Erythroblast (primary cell): ENCODE results near the gene BPHL.
A peak's percentile ranks its signal among the peaks of the same experiment; 100 is the strongest.

ENCODE experiments used
- DNase-seq, 2 experiments: peaks; one replicate each; lab custom pipeline; 2025; lab: John Stamatoyannopoulos, UW
- GATA1 ChIP-seq: IDR thresholded peaks from 2 replicates; pipeline ENCODE4 v1.6.1; 2011; ENCODE audit warnings: low read depth, mild to moderate bottlenecking, control low read depth, low read length, moderate library complexity
- POLR2A ChIP-seq: IDR thresholded peaks from 2 replicates; pipeline ENCODE4 v1.6.1; 2011; ENCODE audit warnings: mild to moderate bottlenecking, low read length

BPHL gene

GRCh38 chr6:3094815-3095214, 23.7 kb upstream of the BPHL start:
- TF ChIP-seq POLR2A, result no peak

GRCh38 chr6:3102875-3103274, 15.6 kb upstream of the BPHL start:
- DNase-seq, result no peak
- no peak for TF ChIP-seq GATA1
- TF ChIP-seq POLR2A, result no peak

More at GRCh38 chr6:3094815-3095214, 23.7 kb upstream of the BPHL start:
- no peak for DNase-seq

GRCh38 chr6:3108746-3109414, 9.6 kb upstream of the BPHL start:
- TF ChIP-seq POLR2A, result no peak
- TF ChIP-seq GATA1, result no peak
- DNase-seq, result no peak

- DNase-seq, result no peak
- TF ChIP-seq POLR2A, result no peak
- TF ChIP-seq GATA1, result no peak
Measured at GRCh38 chr6:3109761-3110160, 8.8 kb upstream of the BPHL start.

- no peak for DNase-seq
- TF ChIP-seq GATA1, result no peak
- TF ChIP-seq POLR2A, result no peak
Measured at GRCh38 chr6:3114377-3114776, 4.1 kb upstream of the BPHL start.

- no peak for DNase-seq
Measured at GRCh38 chr6:3117912-3118352, 579 bp upstream of the BPHL start.

GRCh38 chr6:3119040-3119723, 671 bp downstream of the BPHL start:
- no peak for TF ChIP-seq POLR2A
- TF ChIP-seq GATA1, result no peak
- peak; percentile 63 to 69 for DNase-seq

More at GRCh38 chr6:3117912-3118352, 579 bp upstream of the BPHL start:
- TF ChIP-seq GATA1 (no peak), POLR2A (no peak)

GRCh38 chr6:3120765-3121089, 2.2 kb downstream of the BPHL start:
- no peak for DNase-seq
- TF ChIP-seq GATA1, result no peak
- no peak for TF ChIP-seq POLR2A

- no peak for TF ChIP-seq GATA1
- TF ChIP-seq POLR2A, result no peak
- no peak for DNase-seq
Measured at GRCh38 chr6:3122823-3123182, 4.3 kb downstream of the BPHL start.

GRCh38 chr6:3124667-3125066, 6.2 kb downstream of the BPHL start:
- TF ChIP-seq GATA1 (no peak), POLR2A (no peak)
- no peak for DNase-seq

GRCh38 chr6:3125815-3126214, 7.3 kb downstream of the BPHL start:
- TF ChIP-seq GATA1, result no peak
- TF ChIP-seq POLR2A, result no peak
- DNase-seq, result no peak

- TF ChIP-seq POLR2A (no peak), GATA1 (no peak)
Measured at GRCh38 chr6:3128356-3129108, 10.0 kb downstream of the BPHL start.

GRCh38 chr6:3131695-3132094, 13.2 kb downstream of the BPHL start:
- no peak for DNase-seq
- TF ChIP-seq GATA1 (no peak), POLR2A (no peak)

More at GRCh38 chr6:3128356-3129108, 10.0 kb downstream of the BPHL start:
- no peak for DNase-seq

GRCh38 chr6:3133515-3133914, 15.0 kb downstream of the BPHL start:
- DNase-seq, result no peak
- TF ChIP-seq POLR2A (no peak), GATA1 (no peak)
